Retina (tissue), 1 donor: ENCODE results near the gene LRRIQ3.
A peak's percentile ranks its signal among the peaks of the same experiment; 100 is the strongest.
"Not testable (repeated sequence)": the region's sequence is repeated elsewhere in the genome, so short reads cannot be mapped to it uniquely, and the experiment has no call there.

Experiments used
- DNase-seq: peaks from one replicate; pipeline ENCODE4 v3.0.0-alpha.2; 2016

The LRRIQ3 gene

GRCh38 chr1:74197657-74198552 lies at the start of gene LRRIQ3, which contains the start of gene FPGT:
LRRIQ3 (minus strand) TSS chr1:74198176; CDS start chr1:74183684, 14,492 bp downstream.
FPGT (plus strand) TSS chr1:74198242; CDS start chr1:74198279, 37 bp downstream.
- peak; percentile 97 for DNase-seq

GRCh38 chr1:74246315-74246714 lies 48.3 kb upstream of the LRRIQ3 start:
- DNase-seq: no peak

GRCh38 chr1:74245168-74245772 lies 47.3 kb upstream of the LRRIQ3 start:
- no peak for DNase-seq

- no peak for DNase-seq
These were observed 39.8 kb upstream of the LRRIQ3 start for GRCh38 chr1:74237787-74238186.

GRCh38 chr1:74237035-74237434 lies 39.1 kb upstream of the LRRIQ3 start:
- no peak for DNase-seq

- DNase-seq: no peak
These were observed 38.5 kb upstream of the LRRIQ3 start for GRCh38 chr1:74236440-74236839.

GRCh38 chr1:74235153-74235552 lies 37.2 kb upstream of the LRRIQ3 start, which contains the start of gene TNNI3K:
TNNI3K (plus strand) TSS chr1:74235387; CDS start chr1:74235452, 65 bp downstream.
- no peak for DNase-seq

- DNase-seq: no peak
These were observed 25.5 kb upstream of the LRRIQ3 start for GRCh38 chr1:74223453-74223852.

GRCh38 chr1:74222701-74223100 lies 24.7 kb upstream of the LRRIQ3 start:
- DNase-seq: no peak

GRCh38 chr1:74215229-74215628 lies 17.3 kb upstream of the LRRIQ3 start:
- DNase-seq: no peak

GRCh38 chr1:74205266-74205665 lies 7.3 kb upstream of the LRRIQ3 start:
- no peak for DNase-seq

GRCh38 chr1:74199504-74199903 lies 1.5 kb upstream of the LRRIQ3 start:
- DNase-seq: no peak

- no peak for DNase-seq
These were observed 721 bp downstream of the LRRIQ3 start for GRCh38 chr1:74197255-74197654.

GRCh38 chr1:74195339-74195738 lies 2.6 kb downstream of the LRRIQ3 start:
- no peak for DNase-seq

GRCh38 chr1:74193908-74194307 lies 4.1 kb downstream of the LRRIQ3 start:
- DNase-seq: no peak

GRCh38 chr1:74180490-74180889 lies 17.5 kb downstream of the LRRIQ3 start:
- DNase-seq: no peak

GRCh38 chr1:74174423-74174822 lies 23.6 kb downstream of the LRRIQ3 start:
- not testable (repeated sequence) for DNase-seq

GRCh38 chr1:74162333-74162732 lies 35.6 kb downstream of the LRRIQ3 start:
- no peak for DNase-seq

GRCh38 chr1:74161497-74161896 lies 36.5 kb downstream of the LRRIQ3 start:
- no peak for DNase-seq

- DNase-seq: no peak
These were observed 37.9 kb downstream of the LRRIQ3 start for GRCh38 chr1:74160046-74160445.

- DNase-seq: no peak
These were observed 52.9 kb downstream of the LRRIQ3 start for GRCh38 chr1:74145086-74145485.

GRCh38 chr1:74117370-74117769 lies 80.6 kb downstream of the LRRIQ3 start:
- not testable (repeated sequence) for DNase-seq

GRCh38 chr1:74113333-74113732 lies 84.6 kb downstream of the LRRIQ3 start:
- DNase-seq: no peak

GRCh38 chr1:74107394-74107793 lies 90.6 kb downstream of the LRRIQ3 start:
- DNase-seq: no peak
